ENCODE data around the gene TBRG1.

TBRG1 gene

GRCh38 chr11:124622531-124623451 lies at the start of gene TBRG1:
TSS of gene TBRG1 (plus strand) at chr11:124622864. CDS start at chr11:124623084, 220 bp downstream.
- H3K4me3 ChIP-seq (replicated peaks in 1 of 2; ENCODE audit: low read depth in 2 of 2, low read length in 2 of 2): peak within 1 kb of the TSS; percentile 81 to 87
- peak; percentile 89 to 93 for DNase-seq (ENCODE audit: low read depth in 2 of 2)
- TF ChIP-seq, protein P1, sequence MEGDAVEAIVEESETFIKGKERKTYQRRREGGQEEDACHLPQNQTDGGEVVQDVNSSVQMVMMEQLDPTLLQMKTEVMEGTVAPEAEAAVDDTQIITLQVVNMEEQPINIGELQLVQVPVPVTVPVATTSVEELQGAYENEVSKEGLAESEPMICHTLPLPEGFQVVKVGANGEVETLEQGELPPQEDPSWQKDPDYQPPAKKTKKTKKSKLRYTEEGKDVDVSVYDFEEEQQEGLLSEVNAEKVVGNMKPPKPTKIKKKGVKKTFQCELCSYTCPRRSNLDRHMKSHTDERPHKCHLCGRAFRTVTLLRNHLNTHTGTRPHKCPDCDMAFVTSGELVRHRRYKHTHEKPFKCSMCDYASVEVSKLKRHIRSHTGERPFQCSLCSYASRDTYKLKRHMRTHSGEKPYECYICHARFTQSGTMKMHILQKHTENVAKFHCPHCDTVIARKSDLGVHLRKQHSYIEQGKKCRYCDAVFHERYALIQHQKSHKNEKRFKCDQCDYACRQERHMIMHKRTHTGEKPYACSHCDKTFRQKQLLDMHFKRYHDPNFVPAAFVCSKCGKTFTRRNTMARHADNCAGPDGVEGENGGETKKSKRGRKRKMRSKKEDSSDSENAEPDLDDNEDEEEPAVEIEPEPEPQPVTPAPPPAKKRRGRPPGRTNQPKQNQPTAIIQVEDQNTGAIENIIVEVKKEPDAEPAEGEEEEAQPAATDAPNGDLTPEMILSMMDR (IDR thresholded peaks at IDR 0.05; ENCODE audit: low read depth, low read length): no peak

DNA sequence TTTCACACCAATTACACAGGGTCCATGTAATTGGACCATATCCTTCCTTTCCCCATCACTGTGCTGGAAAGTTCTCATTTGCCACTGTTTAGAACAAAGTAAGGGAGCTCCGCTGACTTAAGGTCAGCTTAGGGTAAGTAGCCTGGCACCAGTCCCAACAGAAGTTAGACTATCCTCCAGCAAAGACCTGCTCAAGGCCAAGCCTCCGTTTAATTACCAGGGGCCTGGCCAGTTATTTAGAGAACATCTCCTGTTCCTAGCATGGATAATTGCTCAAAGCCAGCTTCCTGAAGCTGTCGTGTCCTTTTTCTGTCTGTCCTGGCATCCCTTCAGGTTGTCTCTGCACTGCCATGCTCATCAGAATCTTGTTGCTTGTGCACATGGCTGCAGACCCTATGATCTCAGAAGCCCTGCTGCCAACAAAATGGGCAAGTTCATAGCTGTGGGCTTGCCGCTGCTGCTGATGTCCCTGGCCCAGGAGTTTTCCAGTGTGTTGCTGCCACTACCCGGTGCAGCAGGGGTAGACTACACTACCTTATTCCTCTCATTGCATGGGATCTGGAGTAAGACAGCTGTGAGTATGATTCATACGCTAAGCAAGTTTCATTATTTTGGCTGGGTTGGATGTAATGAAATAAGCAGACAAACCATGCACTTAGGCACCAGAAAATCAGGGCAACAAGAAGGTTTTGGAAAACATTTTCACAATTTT lies 44.8 kb upstream of the TBRG1 start:
- no peak overlapping the region for H3K4me3 ChIP-seq (replicated peaks in 1 of 2; ENCODE audit: low read depth in 2 of 2, low read length in 2 of 2)
- TF ChIP-seq, protein P1 (IDR thresholded peaks at IDR 0.05; ENCODE audit: low read depth, low read length): no peak
- DNase-seq (ENCODE audit: low read depth in 2 of 2): no peak

GRCh38 chr11:124578761-124579160 lies 43.9 kb upstream of the TBRG1 start:
- TF ChIP-seq, protein P1 (IDR thresholded peaks at IDR 0.05; ENCODE audit: low read depth, low read length): no peak

DNA sequence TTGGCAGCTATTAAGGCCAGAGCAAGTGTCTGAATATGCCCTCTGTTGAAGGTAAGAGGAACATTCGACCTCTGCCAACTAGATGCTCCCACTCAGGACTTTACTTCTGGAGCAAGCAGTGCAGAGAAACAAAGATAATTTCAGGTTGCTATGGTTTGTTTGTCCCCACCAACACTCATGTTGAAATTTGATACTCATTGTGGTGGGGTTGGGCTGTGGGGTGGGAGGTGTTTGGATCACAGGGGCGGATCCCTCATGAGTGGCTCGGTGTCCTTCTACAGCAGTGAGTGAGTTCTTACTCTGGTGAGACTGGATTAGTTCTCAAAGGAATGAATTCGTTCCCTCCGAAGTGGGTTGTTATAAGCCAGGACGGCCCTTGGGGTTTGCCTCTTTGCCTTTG lies 40.8 kb upstream of the TBRG1 start:
- TF ChIP-seq, protein P1 (IDR thresholded peaks at IDR 0.05; ENCODE audit: low read depth, low read length): no peak

More at GRCh38 chr11:124578761-124579160, 43.9 kb upstream of the TBRG1 start:
- no peak overlapping the region for H3K4me3 ChIP-seq (replicated peaks in 1 of 2; ENCODE audit: low read depth in 2 of 2, low read length in 2 of 2)
- DNase-seq (ENCODE audit: low read depth in 2 of 2): peak in 1 of 2 donors; percentile 17

DNA sequence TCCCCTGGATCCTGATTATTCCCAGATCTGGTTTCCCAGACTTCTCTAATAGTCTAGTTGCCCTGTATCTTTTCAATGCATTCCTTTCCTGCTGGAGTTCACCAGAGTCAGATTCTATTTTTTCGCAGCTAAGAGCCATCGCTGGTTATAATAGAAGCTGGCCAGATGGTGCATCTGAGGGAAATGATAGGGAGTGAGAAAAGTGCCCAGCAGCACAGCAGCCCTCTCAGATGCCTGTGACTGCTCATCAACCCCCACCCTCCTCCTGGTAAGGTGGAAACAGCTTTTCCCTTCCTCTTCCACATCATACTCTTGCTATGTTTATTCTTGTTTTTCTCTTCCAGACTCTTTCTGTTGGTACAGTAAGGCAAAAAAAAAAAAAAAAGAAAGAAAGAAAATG lies 40.1 kb upstream of the TBRG1 start:
- no peak for DNase-seq (ENCODE audit: low read depth in 2 of 2)
- TF ChIP-seq, protein P1 (IDR thresholded peaks at IDR 0.05; ENCODE audit: low read depth, low read length): no peak
- no peak overlapping the region for H3K4me3 ChIP-seq (replicated peaks in 1 of 2; ENCODE audit: low read depth in 2 of 2, low read length in 2 of 2)

More for the DNA sequence above, 40.8 kb upstream of the TBRG1 start:
- no peak for DNase-seq (ENCODE audit: low read depth in 2 of 2)
- H3K4me3 ChIP-seq (replicated peaks in 1 of 2; ENCODE audit: low read depth in 2 of 2, low read length in 2 of 2): no peak overlapping the region

DNA sequence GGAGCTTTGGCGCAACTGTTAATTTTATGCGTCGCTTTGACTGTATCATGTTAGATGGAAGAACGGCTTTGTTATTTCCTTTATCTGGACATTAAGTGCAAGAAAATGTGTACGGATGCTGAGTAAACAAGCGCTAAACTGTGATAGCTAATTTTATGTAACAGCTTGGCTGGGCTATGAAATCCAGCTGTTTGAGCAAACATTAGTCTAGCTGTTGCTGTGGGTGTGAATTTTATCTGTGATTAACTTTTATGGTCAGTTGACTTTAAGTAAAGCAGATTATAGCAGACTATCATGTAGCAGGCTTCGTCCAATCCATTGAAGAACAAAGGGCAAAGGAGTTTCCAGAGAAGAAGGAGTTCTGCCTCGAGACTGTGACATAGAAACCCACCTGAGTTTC lies 38.9 kb upstream of the TBRG1 start:
- H3K4me3 ChIP-seq (replicated peaks in 1 of 2; ENCODE audit: low read depth in 2 of 2, low read length in 2 of 2): no peak overlapping the region
- no peak for DNase-seq (ENCODE audit: low read depth in 2 of 2)

More for the DNA sequence above, 38.9 kb upstream of the TBRG1 start:
- TF ChIP-seq, protein P1 (IDR thresholded peaks at IDR 0.05; ENCODE audit: low read depth, low read length): no peak

All from cardiac fibroblast (primary cell).